D721Med (cell line): ENCODE measurements around the gene CYSTM1.

Source experiments
- DNase-seq: peaks from one replicate; pipeline ENCODE4 v3.0.0; 2011; ENCODE audit warnings: low spot score; ENCODE audit not compliant: insufficient read length
- FAIRE-seq: peaks from 2 replicates; lab custom pipeline; 2011; peaks lifted over from hg19 to GRCh38; lab: Jason Lieb, UNC
- CTCF ChIP-seq: IDR thresholded peaks from 2 replicates; pipeline ENCODE4 v1.5.1; 2012; ENCODE audit warnings: mild to moderate bottlenecking, control low read depth; ENCODE audit not compliant: insufficient read depth; ENCODE audit errors: missing control alignments

Gene CYSTM1

GRCh38 chr5:140270008-140270407 is 95.0 kb downstream of the CYSTM1 start:
- DNase-seq (no peak), FAIRE-seq (peak; percentile 25)
- no peak for TF ChIP-seq CTCF

GRCh38 chr5:140273401-140273877 is 98.5 kb downstream of the CYSTM1 start:
- no peak for DNase-seq
- no peak for TF ChIP-seq CTCF
- FAIRE-seq: no peak

- no peak for DNase-seq
- no peak for FAIRE-seq
- no peak for TF ChIP-seq CTCF
These were observed 100.8 kb downstream of the CYSTM1 start for GRCh38 chr5:140275837-140276236.

GRCh38 chr5:140282266-140282665 is 107.3 kb downstream of the CYSTM1 start:
- TF ChIP-seq CTCF: no peak
- FAIRE-seq (no peak), DNase-seq (no peak)

- DNase-seq (no peak), FAIRE-seq (no peak)
- TF ChIP-seq CTCF: no peak
These were observed 109.0 kb downstream of the CYSTM1 start for GRCh38 chr5:140284013-140284412.

GRCh38 chr5:140286424-140286823 is 111.4 kb downstream of the CYSTM1 start:
- no peak for FAIRE-seq
- DNase-seq: no peak
- no peak for TF ChIP-seq CTCF

DNA sequence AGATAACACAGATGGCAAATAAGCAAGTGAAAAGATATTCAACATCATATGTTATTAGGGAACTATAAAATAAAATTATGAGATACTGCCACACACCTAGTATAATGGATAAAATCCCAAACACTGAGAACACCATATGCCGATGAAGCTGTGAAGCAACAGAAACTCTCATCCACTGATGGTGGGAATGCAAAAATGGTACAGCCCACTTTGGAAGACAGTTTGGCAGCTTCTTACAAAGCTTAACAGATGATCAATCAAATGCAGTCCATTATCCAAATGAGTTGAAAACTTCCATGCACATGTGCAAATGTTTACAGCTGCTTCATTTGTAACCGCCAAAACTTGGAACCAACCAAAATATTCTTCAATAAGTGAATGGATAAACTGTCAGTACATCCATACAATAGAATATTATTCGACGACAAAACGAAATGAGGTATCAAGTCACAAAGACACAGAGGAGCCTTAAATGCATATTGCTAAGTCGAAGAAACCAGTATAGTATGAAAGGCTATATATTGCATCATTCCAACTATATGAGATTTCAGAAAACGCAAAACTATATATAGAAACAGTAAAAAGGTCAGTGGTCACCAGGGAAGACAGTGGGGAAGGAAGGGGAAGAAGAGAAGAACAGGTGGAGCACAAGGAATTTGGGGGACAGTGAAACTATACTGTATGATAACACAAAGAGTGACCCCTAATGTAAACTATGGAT is 113.0 kb downstream of the CYSTM1 start:
- no peak for FAIRE-seq
- no peak for DNase-seq
- no peak for TF ChIP-seq CTCF
